GM10847 (cell line): ENCODE results near the gene FAM50B.

ENCODE experiments used
- POLR2A ChIP-seq: IDR thresholded peaks from 2 replicates; pipeline ENCODE4 v1.6.1; 2011; ENCODE audit not compliant: insufficient read length; ENCODE audit errors: extremely low read depth

FAM50B gene

DNA sequence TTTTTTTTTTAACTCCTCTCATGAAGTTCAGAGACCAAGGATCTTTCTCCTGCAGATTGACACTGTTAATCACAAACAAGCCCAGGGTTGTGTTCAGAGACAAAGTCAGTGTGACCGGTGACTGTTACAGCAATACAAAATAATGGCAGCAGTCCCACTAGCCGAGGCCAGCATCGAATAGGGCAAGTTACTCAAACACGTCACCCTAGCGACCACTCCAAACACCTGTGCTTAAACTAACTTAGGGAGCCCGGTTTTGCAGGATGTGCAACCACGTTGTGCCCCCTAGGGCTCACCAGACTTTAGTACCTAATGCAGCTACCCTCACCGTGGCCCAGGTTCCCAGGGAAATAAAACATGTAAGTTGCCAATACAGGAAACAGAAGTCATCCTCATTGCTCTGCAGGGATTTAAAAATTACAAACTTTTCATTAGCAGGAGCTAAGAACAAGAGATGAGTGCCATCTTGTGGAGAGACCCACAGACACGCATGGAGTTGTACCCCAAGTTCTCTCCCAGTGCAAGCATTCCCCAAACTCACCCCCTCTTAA is 38.1 kb downstream of the FAM50B start:
- TF ChIP-seq POLR2A = no peak

DNA sequence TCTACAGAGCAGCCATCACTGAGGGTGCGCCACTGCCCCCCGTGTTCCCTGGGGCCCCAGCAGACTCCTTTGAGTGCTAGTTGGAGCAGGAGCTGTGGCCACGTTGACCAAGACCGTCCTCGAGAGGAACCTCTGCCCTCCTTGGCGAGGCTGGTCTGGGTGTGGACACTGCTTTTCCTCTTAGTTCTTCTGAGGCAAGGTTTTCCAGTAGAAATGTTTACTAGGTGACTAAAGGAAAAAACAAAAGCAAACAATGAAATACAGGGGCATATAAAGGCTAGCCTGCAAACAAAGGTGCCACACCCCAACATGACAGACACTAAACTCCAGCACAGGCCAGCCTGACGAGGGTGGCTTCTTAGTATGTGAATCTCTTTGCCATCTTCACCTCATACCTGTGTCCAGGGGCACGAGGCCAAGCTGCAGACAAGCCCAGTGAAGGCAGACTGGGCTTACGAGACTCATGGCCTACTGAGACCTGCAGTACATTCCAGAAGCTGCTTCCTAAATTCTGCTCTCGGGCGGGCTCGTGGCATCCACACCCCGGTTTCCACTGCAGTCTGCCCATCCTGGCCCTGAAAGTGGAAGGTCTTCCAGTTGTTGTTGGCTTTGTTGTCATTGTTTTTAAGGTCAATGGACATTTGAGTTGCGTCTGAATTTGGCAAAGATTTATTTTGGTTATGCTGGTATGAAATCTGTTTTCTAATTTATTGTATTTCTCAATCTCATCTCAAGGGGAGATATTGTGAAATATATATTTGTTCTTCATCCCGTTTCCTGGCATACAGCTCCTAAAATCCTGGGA is 39.2 kb downstream of the FAM50B start:
- TF ChIP-seq POLR2A = no peak

DNA sequence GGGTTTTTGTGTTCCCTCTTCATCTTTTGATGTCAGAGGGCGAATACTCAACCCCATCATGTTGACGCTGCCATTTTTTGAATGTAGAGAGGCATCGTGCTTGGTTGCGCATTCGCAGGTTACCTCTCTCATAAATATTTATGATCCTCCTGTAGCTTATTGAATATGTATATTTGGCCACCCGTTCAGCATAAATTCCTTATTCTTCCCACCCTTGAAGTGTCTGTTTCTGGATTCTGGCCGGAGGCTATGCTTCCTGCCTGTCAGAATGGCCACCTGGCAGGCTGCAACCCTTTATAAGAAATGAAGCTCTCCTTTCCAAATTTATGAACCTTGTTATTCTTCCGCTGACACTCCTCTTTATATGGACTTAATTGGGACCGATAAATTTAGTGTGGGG is 40.9 kb downstream of the FAM50B start:
- TF ChIP-seq POLR2A = no peak

DNA sequence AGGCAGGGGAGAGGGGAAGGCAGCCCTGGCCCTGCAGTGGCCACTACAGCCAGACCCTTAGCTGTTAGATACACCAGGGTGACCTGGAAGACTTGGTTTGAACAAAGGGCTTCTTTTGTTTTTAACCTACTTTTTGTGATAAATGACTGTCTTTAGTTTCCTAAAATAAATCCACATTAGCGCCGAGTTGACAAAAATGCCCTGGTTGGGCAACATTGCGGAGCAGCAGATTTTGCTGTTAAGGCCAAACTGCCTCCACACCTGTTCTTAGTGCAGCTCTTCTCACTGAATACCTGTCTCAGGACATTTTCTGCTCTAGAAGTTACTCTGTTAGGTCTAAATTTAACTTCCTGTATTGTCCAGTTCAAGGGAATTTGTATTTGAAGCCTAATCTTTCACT is 42.7 kb downstream of the FAM50B start:
- no peak for TF ChIP-seq POLR2A

DNA sequence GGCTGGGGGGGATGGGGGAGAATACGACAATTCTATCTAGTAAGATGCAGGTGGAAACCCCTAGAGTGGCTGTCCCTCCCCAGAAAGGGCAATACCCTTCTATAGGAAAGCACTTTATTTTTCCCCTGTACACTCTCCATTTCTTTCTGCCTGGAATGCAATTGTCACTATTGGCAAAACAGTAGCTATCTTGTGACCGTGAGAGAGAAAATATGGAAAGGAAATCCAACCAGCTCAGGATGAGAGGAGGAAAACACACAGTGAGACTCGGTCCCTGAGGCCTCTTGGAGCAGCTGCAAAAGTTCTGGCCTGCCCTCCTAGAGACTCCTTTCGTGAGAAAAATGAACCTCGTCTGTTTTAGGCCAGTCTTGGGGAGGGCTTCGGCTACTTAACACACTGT is 43.4 kb downstream of the FAM50B start:
- no peak for TF ChIP-seq POLR2A

DNA sequence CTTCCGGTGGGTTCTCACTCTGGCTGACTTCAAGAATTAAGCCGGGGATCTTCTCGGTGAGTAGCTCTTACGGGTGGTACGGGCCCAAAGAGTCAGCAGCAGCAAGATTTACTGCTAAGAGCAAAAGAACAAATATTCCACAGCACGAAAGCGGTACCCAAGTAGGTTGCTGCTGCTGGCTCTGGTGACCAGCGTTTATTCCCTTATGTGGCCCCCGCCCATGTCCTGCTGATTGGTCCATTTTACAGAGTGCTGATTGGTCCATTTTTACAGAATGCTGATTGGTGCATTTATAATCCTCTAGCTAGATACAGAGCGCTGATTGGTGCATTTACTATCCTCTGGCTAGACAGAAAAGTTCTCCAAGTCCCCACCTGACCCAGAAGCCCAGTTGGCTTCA is 44.3 kb downstream of the FAM50B start:
- no peak for TF ChIP-seq POLR2A

DNA sequence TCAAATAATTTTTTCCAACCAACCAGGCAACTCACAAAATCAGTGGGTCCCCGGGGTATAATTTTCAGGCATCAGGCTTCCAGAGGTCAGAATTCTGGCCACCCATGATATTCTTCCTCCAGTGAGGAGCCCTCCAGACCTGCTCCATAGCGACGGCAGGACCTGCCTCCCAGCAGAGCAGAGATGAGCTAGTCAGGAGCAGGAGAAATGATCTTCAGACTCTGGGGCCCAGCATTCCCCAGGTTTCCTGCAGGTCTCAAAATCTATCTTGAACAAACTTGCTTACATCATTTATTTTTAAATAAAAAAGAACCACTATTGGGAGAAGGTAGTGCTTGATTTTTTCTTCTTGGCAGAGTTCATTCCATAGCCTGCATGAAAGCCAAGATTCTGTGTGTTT is 44.7 kb downstream of the FAM50B start:
- TF ChIP-seq POLR2A = no peak

DNA sequence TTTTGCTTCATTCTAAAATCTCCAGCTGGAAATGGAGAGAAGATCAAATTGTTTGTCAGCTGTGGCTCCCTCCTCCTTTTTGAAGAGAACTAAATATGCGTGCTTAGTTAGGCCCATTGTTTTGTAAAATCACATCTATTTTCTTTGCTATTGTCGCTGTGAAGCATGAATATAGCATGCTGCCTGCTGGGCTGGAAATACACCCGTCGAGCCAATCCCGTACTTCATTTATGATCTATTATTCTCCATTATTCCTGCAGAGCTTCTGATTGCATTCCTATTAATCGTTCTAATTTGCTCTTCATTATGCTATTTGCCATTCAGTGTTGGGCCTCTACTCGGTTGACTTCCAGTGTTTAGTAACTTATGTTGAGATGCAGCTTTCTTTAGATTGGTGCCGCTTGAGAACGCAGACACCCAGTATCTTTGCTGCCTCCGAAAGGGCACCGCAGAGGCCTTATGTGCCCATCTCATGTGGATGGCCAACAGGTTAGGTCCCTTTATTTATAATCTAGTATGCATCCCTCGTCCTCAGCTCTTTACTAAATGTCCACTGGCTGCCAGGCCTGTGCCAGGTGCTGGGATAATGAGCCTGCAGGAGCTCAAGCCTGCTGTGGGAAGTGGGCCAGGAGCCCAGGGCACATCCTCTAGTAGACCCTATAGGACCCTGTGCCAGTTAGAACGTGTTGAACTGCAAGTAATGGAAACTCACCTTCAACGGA is 45.6 kb downstream of the FAM50B start:
- no peak for TF ChIP-seq POLR2A

DNA sequence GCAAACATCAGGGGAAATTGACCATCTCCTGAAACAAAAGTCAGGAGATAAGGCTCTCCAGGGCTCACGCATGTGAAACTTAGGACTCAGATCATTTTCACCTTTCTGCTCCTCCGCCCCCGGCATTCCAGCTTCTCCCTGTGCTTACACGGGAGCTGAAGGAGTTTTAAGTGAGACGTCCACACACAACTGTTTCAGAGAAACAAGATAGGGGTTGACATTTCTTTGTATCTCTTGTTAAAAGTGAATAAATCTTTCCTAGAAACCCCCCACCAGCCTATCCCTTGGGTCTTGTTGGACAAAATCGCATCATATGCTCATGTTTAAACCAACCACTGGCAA is 46.1 kb downstream of the FAM50B start:
- no peak for TF ChIP-seq POLR2A

DNA sequence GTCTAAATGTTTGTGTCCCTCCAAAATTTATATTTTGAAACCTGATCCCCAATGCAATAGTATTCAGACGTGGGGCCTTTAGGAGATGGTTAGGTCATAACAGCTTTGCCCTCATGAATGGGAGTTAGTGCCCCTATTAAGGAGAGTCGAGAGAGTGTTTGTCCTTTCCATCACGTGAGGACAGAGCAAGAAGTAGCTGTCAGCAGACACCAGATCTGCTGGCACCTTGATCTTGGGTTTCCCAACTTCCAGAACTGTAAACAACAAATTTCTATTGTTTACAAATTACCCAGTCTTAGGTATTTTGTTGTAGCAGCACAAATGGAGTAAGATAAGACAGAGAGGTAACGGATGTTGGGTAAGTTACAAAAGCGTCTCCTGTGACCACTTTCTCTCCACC is 46.6 kb downstream of the FAM50B start:
- TF ChIP-seq POLR2A = no peak

DNA sequence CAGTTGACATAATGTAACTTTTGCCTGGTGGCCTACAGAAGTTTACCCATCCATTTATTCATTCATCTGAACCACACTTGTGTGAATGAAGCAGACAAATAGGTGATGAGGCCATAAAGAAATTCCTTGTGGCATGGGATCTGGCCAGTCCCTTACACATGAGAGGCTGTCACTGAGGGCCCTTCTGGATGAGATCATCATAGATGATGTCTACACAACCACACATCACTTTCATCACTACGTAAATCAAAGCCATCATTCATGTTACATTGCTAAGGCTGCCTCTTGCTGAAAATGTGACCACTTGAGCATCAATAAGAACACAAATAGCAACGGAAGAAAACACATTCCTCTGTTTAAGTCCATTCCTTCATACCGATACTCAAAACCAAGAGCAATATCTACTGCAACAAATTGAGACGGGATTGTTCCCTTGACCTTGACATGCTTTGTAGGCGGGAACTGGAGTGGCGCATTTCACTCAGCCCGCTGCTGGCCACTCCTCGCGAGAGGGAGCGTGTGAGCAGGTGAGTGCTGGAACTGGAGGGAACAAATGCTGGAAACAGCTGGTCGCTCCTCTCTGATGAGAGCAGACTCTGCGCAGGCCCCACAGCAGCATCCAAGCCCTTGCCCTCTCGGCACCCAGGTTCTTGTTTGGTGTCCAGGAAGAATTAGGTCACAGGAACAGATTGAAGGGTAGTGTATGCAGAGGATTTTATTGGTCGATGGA is 49.3 kb downstream of the FAM50B start:
- no peak for TF ChIP-seq POLR2A

DNA sequence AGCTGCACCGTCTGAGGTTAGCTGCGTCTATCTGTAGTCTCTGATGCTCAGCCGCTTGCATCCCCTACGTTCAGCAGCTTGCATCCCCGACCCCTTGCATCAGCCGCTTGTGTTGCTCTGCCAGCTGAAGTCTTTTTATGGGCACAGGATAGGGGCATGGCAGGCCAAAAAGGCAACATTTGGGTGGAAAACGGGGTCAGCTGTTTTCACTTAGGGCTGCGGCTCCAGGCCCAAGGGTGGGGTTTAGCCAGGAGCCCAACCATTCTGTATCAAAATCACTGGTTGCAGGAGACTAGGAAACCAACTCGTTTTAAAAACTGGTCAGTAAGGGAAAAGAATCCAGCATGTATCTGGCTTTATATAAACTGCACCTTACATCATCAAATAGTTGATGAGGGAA is 49.9 kb downstream of the FAM50B start:
- no peak for TF ChIP-seq POLR2A

DNA sequence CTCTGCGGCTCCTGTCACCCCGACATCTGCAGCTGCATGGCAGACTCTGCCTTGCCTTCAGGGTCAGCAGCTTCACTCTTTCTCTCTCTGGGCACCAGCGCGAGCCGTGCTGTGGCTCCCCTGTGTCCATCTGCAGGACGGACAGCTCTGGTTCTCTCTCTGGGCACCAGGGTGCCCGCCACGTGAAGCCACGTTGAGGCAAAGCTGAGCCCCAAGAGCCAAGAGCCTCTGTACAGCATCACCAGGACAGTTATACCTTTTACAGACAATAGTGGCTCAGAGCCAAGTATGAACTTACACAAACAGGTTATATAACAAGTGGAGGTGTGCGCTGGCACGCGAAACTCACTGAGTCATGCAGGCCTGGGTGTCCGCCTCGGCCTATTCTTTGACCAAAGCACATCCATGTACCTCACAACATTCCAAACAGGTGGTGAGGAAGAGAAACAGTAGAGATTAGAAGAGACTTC is 50.8 kb downstream of the FAM50B start:
- TF ChIP-seq POLR2A = no peak
